BE2C (cell line): ENCODE data around the gene BID. TPM values are rescaled to one million over a fixed set of nuclear protein-coding genes. Genes with fewer than 3 reads are reported as not detected.

Experiments used
- DNase-seq: peaks from one replicate; pipeline ENCODE4 v3.0.0-alpha.2; 2020
- H3K27me3 ChIP-seq: fragments of 250-450 bp; sonication (Bioruptor Pico); 2 replicates; pipeline ENCODE4 v1.5.1; 2020; ENCODE audit warnings: mild to moderate bottlenecking
- H3K36me3 ChIP-seq: fragments of 250-450 bp; sonication (Bioruptor Pico); 2 replicates; pipeline ENCODE4 v1.5.1; 2020; ENCODE audit warnings: mild to moderate bottlenecking
- H3K4me1 ChIP-seq: fragments of 250-450 bp; sonication (Bioruptor Pico); 2 replicates; pipeline ENCODE4 v1.5.1; 2020
- H3K4me3 ChIP-seq: 2 replicates; pipeline ENCODE4 v1.5.1; 2011; ENCODE audit warnings: low read depth, low read length
- H3K9me3 ChIP-seq: fragments of 250-450 bp; sonication (Bioruptor Pico); 2 replicates; pipeline ENCODE4 v1.5.1; 2020
- CTCF ChIP-seq: IDR thresholded peaks from 2 replicates; pipeline ENCODE4 v1.5.1; 2012; ENCODE audit warnings: mild to moderate bottlenecking, low read depth, low read length
- polyA plus RNA-seq: library from polyadenylated mRNA; unstranded; fragments of >200 nt; gene quantifications from one replicate; pipeline ENCODE4 v1.2.1, GENCODE V29; 2012; ENCODE audit warnings: low read depth, missing spikeins; ENCODE audit not compliant: insufficient read length, insufficient read depth

The BID gene
- 55.8 TPM for polyA plus RNA-seq

DNA sequence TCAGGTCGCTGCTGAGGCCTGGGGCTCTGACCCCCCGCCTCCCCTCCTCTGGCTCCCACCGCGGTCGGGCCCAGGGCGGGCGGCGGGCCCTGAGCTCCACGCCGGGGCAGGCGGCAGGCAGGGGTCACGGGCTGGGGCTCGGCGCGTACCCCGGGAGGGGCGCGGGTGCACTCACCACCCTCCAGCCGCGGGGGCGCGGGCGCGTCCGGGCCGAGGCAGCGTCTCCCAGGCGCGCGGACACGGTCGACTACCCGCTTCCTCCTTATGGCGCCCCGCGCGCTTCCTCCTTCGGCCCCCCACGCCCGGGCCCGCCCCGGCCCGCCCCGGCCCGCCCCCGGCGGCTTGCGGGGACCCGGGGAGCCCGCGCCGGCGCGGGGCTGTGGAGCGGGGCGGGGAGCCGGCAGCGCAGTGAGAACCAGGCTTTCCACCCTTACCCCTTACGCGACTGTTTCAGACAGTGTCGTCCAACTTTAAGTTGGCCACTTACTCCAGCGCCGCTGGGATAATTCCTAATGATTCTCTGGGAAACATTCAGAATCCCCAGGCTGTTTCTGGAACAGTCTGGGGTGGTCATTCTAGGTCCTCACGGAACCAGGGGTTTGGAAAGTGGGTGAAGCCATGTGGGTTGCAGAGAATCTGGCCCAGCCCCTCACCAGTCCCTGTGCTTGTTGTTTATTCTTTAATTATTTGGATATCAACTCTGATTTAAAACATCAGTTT is at the start of gene BID:
BID (minus strand) TSS at position 264 of the 720 bp plus-strand sequence. CDS start 24,353 bp downstream, outside the sequence.
- Histone ChIP-seq H3K4me1 (peaks cover 16% of the 10 kb centered on the region), H3K36me3 (peaks cover 4% of the 10 kb centered on the region; the same call in 1 of the 2 replicates), H3K9me3 (no peaks in the 10 kb centered on the region), H3K27me3 (no peaks in the 10 kb centered on the region), H3K4me3 (peak within 1 kb of the TSS; percentile 68)
- DNase-seq = peak; percentile 51
- no peak for TF ChIP-seq CTCF

- DNase-seq = no peak
- Histone ChIP-seq H3K4me1 (no peaks in the 10 kb centered on the region), H3K36me3 (no peaks in the 10 kb centered on the region; the same call in 1 of the 2 replicates), H3K9me3 (no peaks in the 10 kb centered on the region), H3K27me3 (no peaks in the 10 kb centered on the region), H3K4me3 (no peak overlapping the region)
- TF ChIP-seq CTCF = no peak
Measured at GRCh38 chr22:17823964-17824363, 49.7 kb upstream of the BID start.

DNA sequence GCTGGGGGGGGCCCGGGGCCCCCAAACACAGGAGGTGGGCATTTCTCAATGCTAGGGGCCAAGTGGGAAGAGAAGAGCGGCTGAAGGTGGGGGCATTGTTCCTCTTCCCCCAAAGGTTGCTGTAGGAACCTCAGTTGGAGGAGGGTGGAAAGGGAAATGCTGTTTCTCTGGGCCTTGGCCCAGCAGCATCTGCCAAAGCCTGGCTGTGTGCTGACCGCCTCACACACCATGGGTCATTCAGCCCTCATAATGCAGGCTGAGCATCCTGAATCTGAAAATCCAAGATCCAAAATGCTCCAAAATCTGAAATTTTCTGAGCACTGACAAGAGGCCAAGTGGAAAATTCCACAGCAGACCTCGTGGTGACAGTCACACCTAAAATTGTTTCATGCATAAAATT is 49.0 kb upstream of the BID start:
- no peak overlapping the region for H3K4me3 ChIP-seq
- no peaks in the 10 kb centered on the region for H3K4me1 ChIP-seq
- no peaks in the 10 kb centered on the region; the same call in 1 of the 2 replicates for H3K36me3 ChIP-seq
- no peak for TF ChIP-seq CTCF
- no peaks in the 10 kb centered on the region for H3K27me3 ChIP-seq
- H3K9me3 ChIP-seq = no peaks in the 10 kb centered on the region
- no peak for DNase-seq

DNA sequence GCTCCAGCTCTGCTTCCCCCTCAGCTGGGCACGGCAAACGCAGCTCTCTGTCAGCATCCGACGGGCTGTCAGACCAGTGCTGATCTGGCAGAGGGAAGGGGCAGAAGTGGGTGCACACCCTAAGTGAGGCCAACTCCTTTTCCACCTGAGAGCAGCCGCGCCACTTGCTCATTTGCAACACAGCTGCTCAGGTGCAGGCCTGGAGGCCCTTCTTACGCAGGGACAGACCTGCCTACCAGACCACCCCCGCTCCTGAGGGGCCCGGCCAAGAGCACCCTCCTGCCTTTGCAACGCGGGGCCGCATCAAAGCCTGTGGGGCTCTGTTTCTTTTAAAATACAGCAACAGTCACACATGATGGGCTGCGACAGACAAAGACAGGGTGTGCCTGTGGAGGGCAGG is 47.8 kb upstream of the BID start:
- Histone ChIP-seq H3K4me3 (no peak overlapping the region), H3K36me3 (no peaks in the 10 kb centered on the region), H3K9me3 (no peaks in the 10 kb centered on the region), H3K27me3 (no peaks in the 10 kb centered on the region), H3K4me1 (no peaks in the 10 kb centered on the region)
- no peak for DNase-seq
- TF ChIP-seq CTCF = no peak

DNA sequence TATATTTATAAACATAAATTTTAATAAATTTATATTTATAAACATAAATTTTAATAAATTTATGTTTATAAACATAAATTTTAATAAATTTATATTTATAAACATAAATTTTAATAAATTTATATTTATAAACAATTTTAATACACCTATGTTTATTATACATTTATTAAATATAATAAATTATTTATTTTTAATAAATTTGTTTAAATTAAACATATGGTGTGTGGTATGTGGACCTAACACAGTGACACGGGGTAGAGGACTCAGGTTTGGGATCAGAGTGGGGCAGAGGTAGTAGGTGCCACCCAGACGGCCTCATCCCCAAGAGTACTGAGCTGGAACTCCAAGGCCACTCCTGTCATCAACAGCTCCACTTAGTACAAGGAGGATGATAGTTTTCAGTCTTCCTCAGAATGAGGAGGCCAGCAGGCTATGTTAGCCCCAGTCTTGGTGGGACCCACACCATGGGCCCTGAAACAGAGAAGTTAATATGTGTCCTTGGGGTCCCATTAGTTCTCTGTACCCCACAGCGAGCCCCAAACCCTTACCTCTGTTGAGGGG is 46.7 kb upstream of the BID start:
- no peaks in the 10 kb centered on the region for H3K4me1 ChIP-seq
- no peak overlapping the region for H3K4me3 ChIP-seq
- H3K27me3 ChIP-seq = no peaks in the 10 kb centered on the region
- DNase-seq = no peak
- H3K36me3 ChIP-seq = no peaks in the 10 kb centered on the region; the same call in none of the 2 replicates
- H3K9me3 ChIP-seq = no peaks in the 10 kb centered on the region
- TF ChIP-seq CTCF = no peak

DNA sequence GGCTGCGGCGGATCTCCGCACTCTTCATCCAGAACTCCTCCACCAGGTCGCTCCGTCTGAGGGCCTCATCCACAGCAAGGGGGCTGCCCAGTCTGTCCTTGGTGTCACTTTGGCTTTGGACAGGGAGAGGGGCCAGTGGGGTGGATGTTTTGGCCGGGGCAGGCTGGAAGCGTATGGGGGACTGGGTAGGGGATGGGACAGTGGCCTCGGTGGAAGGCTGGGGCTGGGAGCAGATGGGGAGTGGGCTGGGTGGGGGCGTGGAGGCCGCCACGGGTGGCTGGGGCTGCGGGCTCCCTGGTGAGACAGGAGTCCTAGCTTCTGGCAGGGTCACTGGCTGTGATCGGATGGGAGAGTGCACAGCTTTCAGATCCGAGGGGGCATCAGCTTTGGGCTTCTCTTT is 44.4 kb upstream of the BID start:
- DNase-seq = no peak
- Histone ChIP-seq H3K4me3 (no peak overlapping the region), H3K36me3 (peaks cover 3% of the 10 kb centered on the region), H3K9me3 (no peaks in the 10 kb centered on the region), H3K4me1 (no peaks in the 10 kb centered on the region), H3K27me3 (no peaks in the 10 kb centered on the region)
- no peak for TF ChIP-seq CTCF
